BE2C (cell line): ENCODE measurements around the gene DSTYK.
"Not testable (repeated sequence)": the region's sequence is repeated elsewhere in the genome, so short reads cannot be mapped to it uniquely, and the experiment has no call there.

Experiments used
- DNase-seq: peaks from one replicate; pipeline ENCODE4 v3.0.0-alpha.2; 2020
- H3K27me3 ChIP-seq: fragments of 250-450 bp; sonication (Bioruptor Pico); 2 replicates; pipeline ENCODE4 v1.5.1; 2020; ENCODE audit warnings: mild to moderate bottlenecking
- H3K36me3 ChIP-seq: fragments of 250-450 bp; sonication (Bioruptor Pico); 2 replicates; pipeline ENCODE4 v1.5.1; 2020; ENCODE audit warnings: mild to moderate bottlenecking
- H3K4me1 ChIP-seq: fragments of 250-450 bp; sonication (Bioruptor Pico); 2 replicates; pipeline ENCODE4 v1.5.1; 2020
- H3K4me3 ChIP-seq: 2 replicates; pipeline ENCODE4 v1.5.1; 2011; ENCODE audit warnings: low read depth, low read length
- H3K9me3 ChIP-seq: fragments of 250-450 bp; sonication (Bioruptor Pico); 2 replicates; pipeline ENCODE4 v1.5.1; 2020
- CTCF ChIP-seq: IDR thresholded peaks from 2 replicates; pipeline ENCODE4 v1.5.1; 2012; ENCODE audit warnings: mild to moderate bottlenecking, low read depth, low read length

The DSTYK gene

GRCh38 chr1:205183676-205184335 lies 27.7 kb downstream of the DSTYK start:
- Histone ChIP-seq H3K4me1 (no peaks in the 10 kb centered on the region), H3K27me3 (no peaks in the 10 kb centered on the region), H3K9me3 (no peaks in the 10 kb centered on the region), H3K36me3 (peaks cover 6% of the 10 kb centered on the region; the same call in 1 of the 2 replicates), H3K4me3 (no peak overlapping the region)
- no peak for TF ChIP-seq CTCF
- no peak for DNase-seq

GRCh38 chr1:205182930-205183329 lies 28.6 kb downstream of the DSTYK start:
- H3K36me3 ChIP-seq: peaks cover 6% of the 10 kb centered on the region; the same call in 1 of the 2 replicates
- H3K27me3 ChIP-seq: no peaks in the 10 kb centered on the region
- DNase-seq: no peak
- H3K4me3 ChIP-seq: no peak overlapping the region
- TF ChIP-seq CTCF: no peak
- H3K9me3 ChIP-seq: no peaks in the 10 kb centered on the region
- H3K4me1 ChIP-seq: no peaks in the 10 kb centered on the region

GRCh38 chr1:205180331-205180730 lies 31.2 kb downstream of the DSTYK start:
- not testable (repeated sequence) for DNase-seq, H3K9me3 ChIP-seq, H3K27me3 ChIP-seq, H3K36me3 ChIP-seq, H3K4me3 ChIP-seq, H3K4me1 ChIP-seq

GRCh38 chr1:205179842-205180241 lies 31.7 kb downstream of the DSTYK start:
- Histone ChIP-seq H3K4me3 (no peak overlapping the region), H3K4me1 (peaks cover 10% of the 10 kb centered on the region), H3K36me3 (no peaks in the 10 kb centered on the region), H3K9me3 (no peaks in the 10 kb centered on the region), H3K27me3 (no peaks in the 10 kb centered on the region)
- no peak for TF ChIP-seq CTCF
- no peak for DNase-seq

GRCh38 chr1:205172729-205173366 lies 38.7 kb downstream of the DSTYK start:
- H3K9me3 ChIP-seq: no peaks in the 10 kb centered on the region
- H3K4me1 ChIP-seq: peaks cover 10% of the 10 kb centered on the region
- TF ChIP-seq CTCF: no peak
- no peak for DNase-seq
- no peaks in the 10 kb centered on the region for H3K36me3 ChIP-seq
- H3K4me3 ChIP-seq: no peak overlapping the region
- H3K27me3 ChIP-seq: no peaks in the 10 kb centered on the region

- Histone ChIP-seq H3K27me3 (no peaks in the 10 kb centered on the region), H3K36me3 (no peaks in the 10 kb centered on the region), H3K4me3 (no peak overlapping the region), H3K4me1 (peaks cover 10% of the 10 kb centered on the region), H3K9me3 (no peaks in the 10 kb centered on the region)
- no peak for TF ChIP-seq CTCF
- no peak for DNase-seq
Observed at GRCh38 chr1:205171369-205171768, 40.1 kb downstream of the DSTYK start.
